Prostate gland (tissue), 2 donors: ENCODE measurements around the gene PAK1IP1.

ENCODE experiments used
- POLR2A ChIP-seq: fragments of 450-650 bp; IDR thresholded peaks from one replicate; pipeline ENCODE4 v1.6.1; 2016; ENCODE audit warnings: antibody characterized with exemption, mild to moderate bottlenecking
- TF ChIP-seq, protein P1 (sequence below), 4 experiments: fragments of 200-600 bp in 2 of 4; fragments of 450-650 bp in 2 of 4; sonication (generic) in 2 of 4; IDR thresholded peaks; 1 replicate in 3 of 4; 2 replicates in 1 of 4; pipeline ENCODE4 v1.5.1; 2016 to 2019; ENCODE audit warnings: antibody characterized with exemption in 4 of 4, mild to moderate bottlenecking in 2 of 4, moderate library complexity in 2 of 4

DNA sequence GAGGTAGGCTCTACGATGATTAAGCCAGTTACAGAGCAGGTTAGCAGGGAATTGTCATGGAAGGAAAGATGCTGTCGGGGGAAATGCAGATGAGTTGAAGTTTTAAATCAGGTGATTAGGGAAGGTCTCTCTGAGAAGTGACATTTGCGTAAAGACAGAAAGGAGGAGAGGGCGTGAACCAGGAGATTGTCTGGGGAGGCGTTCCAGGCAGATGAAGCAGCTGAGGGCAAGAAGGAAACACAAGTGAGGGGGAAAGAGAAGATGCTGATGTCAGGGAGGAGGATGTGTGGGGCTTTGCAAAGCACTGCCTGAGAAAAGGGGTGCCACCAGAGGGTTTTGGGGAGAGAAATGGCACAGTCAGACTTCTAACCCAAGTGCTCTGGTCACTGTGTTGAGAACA is 50.3 kb downstream of the PAK1IP1 start:
- no peak for TF ChIP-seq POLR2A
- TF ChIP-seq, protein P1, sequence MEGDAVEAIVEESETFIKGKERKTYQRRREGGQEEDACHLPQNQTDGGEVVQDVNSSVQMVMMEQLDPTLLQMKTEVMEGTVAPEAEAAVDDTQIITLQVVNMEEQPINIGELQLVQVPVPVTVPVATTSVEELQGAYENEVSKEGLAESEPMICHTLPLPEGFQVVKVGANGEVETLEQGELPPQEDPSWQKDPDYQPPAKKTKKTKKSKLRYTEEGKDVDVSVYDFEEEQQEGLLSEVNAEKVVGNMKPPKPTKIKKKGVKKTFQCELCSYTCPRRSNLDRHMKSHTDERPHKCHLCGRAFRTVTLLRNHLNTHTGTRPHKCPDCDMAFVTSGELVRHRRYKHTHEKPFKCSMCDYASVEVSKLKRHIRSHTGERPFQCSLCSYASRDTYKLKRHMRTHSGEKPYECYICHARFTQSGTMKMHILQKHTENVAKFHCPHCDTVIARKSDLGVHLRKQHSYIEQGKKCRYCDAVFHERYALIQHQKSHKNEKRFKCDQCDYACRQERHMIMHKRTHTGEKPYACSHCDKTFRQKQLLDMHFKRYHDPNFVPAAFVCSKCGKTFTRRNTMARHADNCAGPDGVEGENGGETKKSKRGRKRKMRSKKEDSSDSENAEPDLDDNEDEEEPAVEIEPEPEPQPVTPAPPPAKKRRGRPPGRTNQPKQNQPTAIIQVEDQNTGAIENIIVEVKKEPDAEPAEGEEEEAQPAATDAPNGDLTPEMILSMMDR (IDR thresholded peaks at IDR 0.05), result no peak
